KMS-11 (cell line): ENCODE measurements around the gene CKAP2.

Source experiments
- H2AFZ ChIP-seq: fragments of 200-600 bp; sonication (generic); 2 replicates; pipeline ENCODE4 v1.6.1; 2016; ENCODE audit warnings: antibody characterized with exemption, mixed run types, low read depth
- H3K27ac ChIP-seq: fragments of 200-600 bp; sonication (generic); 2 replicates; pipeline ENCODE4 v1.6.1; 2016; ENCODE audit warnings: mild to moderate bottlenecking, mixed run types
- H3K27me3 ChIP-seq: fragments of 200-600 bp; sonication (generic); 2 replicates; pipeline ENCODE4 v1.6.1; 2017; ENCODE audit warnings: mild to moderate bottlenecking, low read depth, mixed run types, moderate library complexity; ENCODE audit not compliant: insufficient read depth
- H3K36me3 ChIP-seq: fragments of 200-600 bp; sonication (generic); 2 replicates; pipeline ENCODE4 v1.6.1; 2017; ENCODE audit warnings: mild to moderate bottlenecking, mixed run types; ENCODE audit not compliant: insufficient read depth
- H3K4me1 ChIP-seq: fragments of 200-600 bp; sonication (generic); 2 replicates; pipeline ENCODE4 v1.6.1; 2016; ENCODE audit warnings: mild to moderate bottlenecking, low read depth, mixed run types; ENCODE audit not compliant: poor library complexity, severe bottlenecking
- H3K4me2 ChIP-seq: fragments of 200-600 bp; sonication (generic); 2 replicates; pipeline ENCODE4 v1.7.0; 2016; ENCODE audit warnings: mild to moderate bottlenecking, mixed run types
- H3K4me3 ChIP-seq: fragments of 200-600 bp; sonication (generic); IDR thresholded peaks from 2 replicates; pipeline ENCODE4 v1.6.1; 2017; ENCODE audit warnings: low read depth, low read length, mixed read lengths; ENCODE audit not compliant: insufficient read depth
- H3K79me2 ChIP-seq: fragments of 200-600 bp; sonication (generic); 2 replicates; pipeline ENCODE4 v1.6.1; 2016; ENCODE audit warnings: low read depth, mixed run types; ENCODE audit not compliant: insufficient read depth
- H3K9ac ChIP-seq: fragments of 200-600 bp; sonication (generic); 2 replicates; pipeline ENCODE4 v1.6.1; 2016; ENCODE audit warnings: mild to moderate bottlenecking, mixed run types
- H4K20me1 ChIP-seq: fragments of 200-600 bp; sonication (generic); 2 replicates; pipeline ENCODE4 v1.6.1; 2016; ENCODE audit warnings: mild to moderate bottlenecking, mixed run types; ENCODE audit not compliant: insufficient read depth
- TF ChIP-seq, protein P1 (sequence below): fragments of 200-600 bp; sonication (generic); conservative IDR thresholded peaks from 2 replicates; pipeline ENCODE4 v1.6.1; 2017; ENCODE audit warnings: low read depth, mild to moderate bottlenecking, antibody characterized with exemption, low read length, moderate library complexity, mixed read lengths

Gene CKAP2

DNA sequence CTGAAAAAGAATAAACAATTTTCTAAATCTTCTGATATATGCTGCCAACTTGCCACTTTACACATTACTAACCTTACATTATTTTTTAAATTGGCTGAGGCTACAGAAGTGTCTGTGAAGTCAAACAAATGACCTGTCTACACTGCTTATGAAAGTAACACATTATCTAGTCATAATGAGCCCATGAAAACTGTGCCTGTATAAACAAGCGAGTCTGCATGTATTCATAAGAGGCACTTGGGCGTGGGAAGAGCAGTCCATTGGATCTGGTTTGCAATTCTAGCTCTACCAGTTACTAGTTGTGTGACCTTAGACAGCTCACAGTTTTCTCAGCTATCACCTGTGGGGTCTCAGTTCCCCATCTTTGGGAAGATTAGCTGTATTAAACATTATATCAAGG, 7.9 kb upstream of the CKAP2 start:
- no peaks in the 10 kb centered on the region for H3K36me3 ChIP-seq
- no peaks in the 10 kb centered on the region for H3K27me3 ChIP-seq
- no peak overlapping the region for H3K4me2 ChIP-seq
- no peaks in the 10 kb centered on the region for H4K20me1 ChIP-seq
- H2AFZ ChIP-seq, result no peak overlapping the region
- TF ChIP-seq, protein P1, sequence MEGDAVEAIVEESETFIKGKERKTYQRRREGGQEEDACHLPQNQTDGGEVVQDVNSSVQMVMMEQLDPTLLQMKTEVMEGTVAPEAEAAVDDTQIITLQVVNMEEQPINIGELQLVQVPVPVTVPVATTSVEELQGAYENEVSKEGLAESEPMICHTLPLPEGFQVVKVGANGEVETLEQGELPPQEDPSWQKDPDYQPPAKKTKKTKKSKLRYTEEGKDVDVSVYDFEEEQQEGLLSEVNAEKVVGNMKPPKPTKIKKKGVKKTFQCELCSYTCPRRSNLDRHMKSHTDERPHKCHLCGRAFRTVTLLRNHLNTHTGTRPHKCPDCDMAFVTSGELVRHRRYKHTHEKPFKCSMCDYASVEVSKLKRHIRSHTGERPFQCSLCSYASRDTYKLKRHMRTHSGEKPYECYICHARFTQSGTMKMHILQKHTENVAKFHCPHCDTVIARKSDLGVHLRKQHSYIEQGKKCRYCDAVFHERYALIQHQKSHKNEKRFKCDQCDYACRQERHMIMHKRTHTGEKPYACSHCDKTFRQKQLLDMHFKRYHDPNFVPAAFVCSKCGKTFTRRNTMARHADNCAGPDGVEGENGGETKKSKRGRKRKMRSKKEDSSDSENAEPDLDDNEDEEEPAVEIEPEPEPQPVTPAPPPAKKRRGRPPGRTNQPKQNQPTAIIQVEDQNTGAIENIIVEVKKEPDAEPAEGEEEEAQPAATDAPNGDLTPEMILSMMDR, result no peak
- H3K9ac ChIP-seq, result no peak overlapping the region
- no peak overlapping the region for H3K4me3 ChIP-seq
- peaks cover 51% of the 10 kb centered on the region for H3K79me2 ChIP-seq
- H3K4me1 ChIP-seq, result peaks cover 31% of the 10 kb centered on the region
- H3K27ac ChIP-seq, result no peak overlapping the region

DNA sequence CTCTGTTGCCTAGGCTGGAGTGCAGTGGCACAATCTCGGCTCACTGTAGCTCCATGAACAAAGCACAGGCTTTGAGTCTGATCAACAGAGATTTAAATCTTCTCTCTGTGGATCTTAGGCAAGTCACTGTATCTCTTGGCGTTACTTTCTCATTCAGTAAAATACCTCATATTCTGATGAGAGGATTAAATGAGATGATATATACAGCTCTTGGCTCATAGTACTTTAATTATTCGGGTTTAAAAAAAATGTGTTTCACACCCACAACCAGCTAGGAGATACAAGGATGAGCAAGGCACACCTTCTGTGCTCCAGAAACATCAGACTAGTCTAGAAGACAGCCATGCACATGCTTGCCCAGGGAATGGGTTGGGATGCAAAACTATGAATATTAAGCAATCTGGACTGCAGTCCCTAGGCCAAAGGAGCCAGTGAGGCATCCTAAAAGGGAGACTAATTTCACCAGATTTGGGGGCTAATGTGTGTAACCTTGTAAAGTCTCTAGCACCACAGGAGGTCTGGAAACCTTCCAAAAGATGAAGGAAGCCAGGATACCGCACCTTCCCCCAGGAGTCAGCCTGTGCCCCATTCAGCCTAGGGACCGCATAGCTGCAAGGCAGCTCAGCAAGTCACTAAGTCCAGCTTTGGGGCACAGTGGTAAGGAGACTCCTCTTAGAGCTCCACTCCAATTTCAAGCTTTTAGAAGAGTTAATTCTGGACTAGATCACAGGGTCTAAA, 7.3 kb upstream of the CKAP2 start:
- Histone ChIP-seq H3K27ac (no peak overlapping the region), H3K9ac (no peak overlapping the region), H3K79me2 (peaks cover 52% of the 10 kb centered on the region), H3K4me1 (peaks cover 37% of the 10 kb centered on the region), H4K20me1 (no peaks in the 10 kb centered on the region), H3K36me3 (no peaks in the 10 kb centered on the region), H2AFZ (no peak overlapping the region), H3K27me3 (no peaks in the 10 kb centered on the region), H3K4me2 (peak overlapping the region; percentile 89), H3K4me3 (no peak overlapping the region)
- TF ChIP-seq, protein P1, result no peak

DNA sequence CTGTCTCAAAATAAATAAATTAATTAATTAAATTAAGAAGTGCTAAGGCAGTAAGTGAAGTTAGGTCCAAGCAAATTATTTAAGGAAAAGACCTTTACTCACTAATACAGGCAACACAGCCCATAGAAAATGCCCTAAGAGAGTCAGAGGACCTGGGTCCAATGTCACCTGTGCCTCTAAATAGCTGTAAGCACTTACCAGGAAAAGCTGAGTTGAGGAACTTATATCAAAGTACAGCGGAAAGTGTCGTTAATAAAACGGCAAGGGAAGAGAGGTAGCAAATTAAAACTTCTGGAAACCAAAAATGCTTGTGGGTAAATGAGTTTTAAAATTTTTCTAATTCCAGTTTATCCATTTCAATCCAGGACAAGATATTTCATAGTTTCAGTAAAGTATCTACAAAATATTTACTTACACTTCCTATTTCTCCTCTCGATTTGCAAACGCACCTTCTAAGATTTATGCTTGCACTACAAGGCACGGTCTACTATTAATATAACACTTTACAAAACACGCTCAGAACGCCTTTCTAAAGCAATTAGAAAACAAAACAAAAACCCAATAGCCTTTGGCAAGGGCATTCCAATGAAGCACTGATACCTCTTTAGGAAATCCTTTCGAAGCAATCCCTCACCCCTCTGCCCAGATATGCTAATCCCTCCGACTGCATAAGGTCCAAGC, 5.8 kb upstream of the CKAP2 start:
- H3K36me3 ChIP-seq, result no peaks in the 10 kb centered on the region
- H3K79me2 ChIP-seq, result peaks cover 51% of the 10 kb centered on the region
- no peaks in the 10 kb centered on the region for H3K27me3 ChIP-seq
- TF ChIP-seq, protein P1, result no peak
- H3K4me3 ChIP-seq, result no peak overlapping the region
- H3K9ac ChIP-seq, result peak overlapping the region; percentile 97
- H4K20me1 ChIP-seq, result no peaks in the 10 kb centered on the region
- H3K4me1 ChIP-seq, result peaks cover 45% of the 10 kb centered on the region
- peak overlapping the region; percentile 89 for H3K4me2 ChIP-seq
- H3K27ac ChIP-seq, result peak overlapping the region; percentile 84
- peak overlapping the region; percentile 49 for H2AFZ ChIP-seq

DNA sequence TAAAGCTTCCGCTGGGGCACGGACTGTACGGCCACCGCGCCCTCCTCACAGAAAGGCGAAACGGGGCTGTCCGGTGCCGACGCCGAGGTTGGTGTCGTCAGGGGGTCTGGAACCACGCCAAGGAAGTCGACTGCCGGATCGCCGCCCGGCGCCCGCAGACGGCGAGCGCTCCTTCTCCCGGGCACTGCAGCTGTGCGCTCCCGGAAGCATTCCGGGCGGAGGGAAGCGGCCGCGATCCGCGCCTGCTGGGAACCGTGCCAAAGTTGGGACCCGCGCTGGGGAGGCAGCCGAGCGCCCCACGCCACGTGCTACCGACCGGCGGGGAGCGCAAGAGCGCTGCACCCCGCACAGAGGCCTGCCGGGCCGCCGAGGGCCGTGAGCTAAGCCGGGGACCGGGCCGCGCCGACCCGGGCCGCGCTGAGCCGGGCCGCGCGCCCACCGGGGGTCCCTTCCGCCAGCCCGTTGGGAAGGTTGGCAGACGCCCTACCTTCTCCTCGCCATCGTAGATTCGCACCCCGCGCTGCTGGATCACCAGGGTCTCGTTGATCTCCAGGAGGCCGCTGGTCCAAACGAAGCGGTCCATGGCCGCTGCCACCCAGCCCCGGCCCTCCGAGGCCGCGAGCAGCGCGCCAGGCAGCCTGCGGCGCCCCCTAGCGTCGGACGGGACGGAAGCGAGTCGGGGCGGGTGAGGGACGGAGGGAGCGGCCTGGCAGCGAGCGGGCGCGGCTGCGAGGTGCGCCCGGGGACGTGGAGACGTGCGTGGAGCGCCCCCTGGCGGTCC, 5.1 kb upstream of the CKAP2 start, which contains the start of gene VPS36:
TSS of gene VPS36 (minus strand) at position 623 of the 781 bp plus-strand sequence. CDS start at position 583, 40 bp downstream.
- no peaks in the 10 kb centered on the region for H3K27me3 ChIP-seq
- peak within 1 kb of the TSS; percentile 49 for H2AFZ ChIP-seq
- H3K4me2 ChIP-seq, result peak within 1 kb of the TSS; percentile 89
- H3K9ac ChIP-seq, result peak within 1 kb of the TSS; percentile 97
- TF ChIP-seq, protein P1, result peak; percentile 85
- no peak within 1 kb of the TSS for H3K4me3 ChIP-seq
- peak within 1 kb of the TSS; percentile 84 for H3K27ac ChIP-seq
- no peaks in the 10 kb centered on the region for H3K36me3 ChIP-seq
- peaks cover 44% of the 10 kb centered on the region for H3K79me2 ChIP-seq
- H4K20me1 ChIP-seq, result no peaks in the 10 kb centered on the region
- peaks cover 45% of the 10 kb centered on the region for H3K4me1 ChIP-seq
